GM12874 (cell line): ENCODE results near the gene RPS19BP1.

Experiments
- TF ChIP-seq, protein P1 (sequence below): IDR thresholded peaks from 2 replicates; pipeline ENCODE4 v1.5.1; 2011; ENCODE audit warnings: low read depth, mild to moderate bottlenecking, control low read depth, low read length, moderate library complexity; ENCODE audit not compliant: insufficient read depth

Gene RPS19BP1

GRCh38 chr22:39489094-39490068 is 43.2 kb downstream of the RPS19BP1 start:
- TF ChIP-seq, protein P1, sequence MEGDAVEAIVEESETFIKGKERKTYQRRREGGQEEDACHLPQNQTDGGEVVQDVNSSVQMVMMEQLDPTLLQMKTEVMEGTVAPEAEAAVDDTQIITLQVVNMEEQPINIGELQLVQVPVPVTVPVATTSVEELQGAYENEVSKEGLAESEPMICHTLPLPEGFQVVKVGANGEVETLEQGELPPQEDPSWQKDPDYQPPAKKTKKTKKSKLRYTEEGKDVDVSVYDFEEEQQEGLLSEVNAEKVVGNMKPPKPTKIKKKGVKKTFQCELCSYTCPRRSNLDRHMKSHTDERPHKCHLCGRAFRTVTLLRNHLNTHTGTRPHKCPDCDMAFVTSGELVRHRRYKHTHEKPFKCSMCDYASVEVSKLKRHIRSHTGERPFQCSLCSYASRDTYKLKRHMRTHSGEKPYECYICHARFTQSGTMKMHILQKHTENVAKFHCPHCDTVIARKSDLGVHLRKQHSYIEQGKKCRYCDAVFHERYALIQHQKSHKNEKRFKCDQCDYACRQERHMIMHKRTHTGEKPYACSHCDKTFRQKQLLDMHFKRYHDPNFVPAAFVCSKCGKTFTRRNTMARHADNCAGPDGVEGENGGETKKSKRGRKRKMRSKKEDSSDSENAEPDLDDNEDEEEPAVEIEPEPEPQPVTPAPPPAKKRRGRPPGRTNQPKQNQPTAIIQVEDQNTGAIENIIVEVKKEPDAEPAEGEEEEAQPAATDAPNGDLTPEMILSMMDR: no peak

- TF ChIP-seq, protein P1: no peak
These were observed 43.9 kb downstream of the RPS19BP1 start for GRCh38 chr22:39488563-39489083.

GRCh38 chr22:39487826-39488520 is 44.6 kb downstream of the RPS19BP1 start:
- TF ChIP-seq, protein P1: no peak

DNA sequence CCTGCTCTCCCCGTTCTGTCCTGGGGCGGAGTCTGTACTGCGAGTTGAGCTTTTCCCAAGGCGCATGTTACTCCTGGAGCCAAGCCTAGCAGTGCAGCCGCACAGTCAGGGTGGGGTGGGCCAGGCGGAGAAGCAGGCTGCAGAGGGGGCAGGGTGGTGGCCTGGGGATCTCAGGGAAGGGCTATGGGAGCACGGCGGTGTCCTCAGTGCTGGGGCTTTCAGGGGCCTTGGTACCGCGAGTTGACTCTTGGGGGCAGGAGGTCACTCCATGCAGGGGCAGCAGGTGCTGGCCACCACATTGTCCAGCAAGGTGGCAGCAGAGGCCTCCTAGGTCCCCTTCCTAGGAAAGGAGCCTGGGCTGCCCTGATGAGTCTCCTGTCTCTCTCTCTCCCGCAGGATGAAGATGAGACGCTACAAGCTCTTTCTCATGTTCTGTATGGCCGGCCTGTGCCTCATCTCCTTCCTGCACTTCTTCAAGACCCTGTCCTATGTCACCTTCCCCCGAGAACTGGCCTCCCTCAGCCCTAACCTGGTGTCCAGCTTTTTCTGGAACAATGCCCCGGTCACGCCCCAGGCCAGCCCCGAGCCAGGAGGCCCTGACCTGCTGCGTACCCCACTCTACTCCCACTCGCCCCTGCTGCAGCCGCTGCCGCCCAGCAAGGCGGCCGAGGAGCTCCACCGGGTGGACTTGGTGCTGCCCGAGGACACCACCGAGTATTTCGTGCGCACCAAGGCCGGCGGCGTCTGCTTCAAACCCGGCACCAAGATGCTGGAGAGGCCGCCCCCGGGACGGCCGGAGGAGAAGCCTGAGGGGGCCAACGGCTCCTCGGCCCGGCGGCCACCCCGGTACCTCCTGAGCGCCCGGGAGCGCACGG is 45.4 kb downstream of the RPS19BP1 start:
- TF ChIP-seq, protein P1: no peak

DNA sequence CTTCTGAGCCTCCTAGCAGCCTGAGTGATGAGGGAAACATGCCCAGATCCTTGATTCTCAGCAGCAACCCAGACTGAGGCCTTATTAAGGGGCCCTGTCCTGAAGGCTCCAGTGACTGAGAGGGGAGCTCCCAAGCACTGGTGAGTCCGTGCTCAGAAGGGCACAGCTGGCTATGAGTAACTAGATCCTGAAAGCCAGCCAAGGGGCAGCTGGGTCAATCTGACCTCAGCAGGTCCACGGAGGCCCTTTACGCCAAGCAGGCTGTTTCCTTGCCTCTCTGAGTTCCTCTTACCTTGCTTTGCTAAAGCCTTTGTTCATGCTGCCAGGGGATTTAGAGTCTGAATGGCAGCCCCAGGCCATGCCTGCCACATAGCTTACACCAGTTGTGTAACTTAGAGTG is 49.8 kb downstream of the RPS19BP1 start:
- TF ChIP-seq, protein P1: no peak

DNA sequence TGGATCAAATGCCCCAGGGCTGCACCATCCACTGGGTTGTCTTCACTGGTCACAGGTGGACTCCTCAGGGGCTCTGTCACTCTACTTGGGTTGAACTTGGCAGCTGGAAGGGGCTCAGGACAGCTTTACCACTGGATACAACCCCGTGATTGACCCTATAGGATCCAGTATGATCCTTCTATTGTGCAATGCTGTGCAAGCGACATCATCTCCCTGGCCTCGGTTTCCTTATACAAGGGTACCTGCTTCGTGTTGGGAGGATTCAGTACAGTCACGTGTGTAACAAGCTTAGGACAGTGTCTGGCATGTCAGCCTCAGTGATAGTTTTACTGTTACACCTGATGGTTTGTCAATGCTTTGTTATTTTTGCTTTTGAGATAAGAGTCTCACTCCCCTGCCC is 51.0 kb downstream of the RPS19BP1 start:
- TF ChIP-seq, protein P1: no peak

DNA sequence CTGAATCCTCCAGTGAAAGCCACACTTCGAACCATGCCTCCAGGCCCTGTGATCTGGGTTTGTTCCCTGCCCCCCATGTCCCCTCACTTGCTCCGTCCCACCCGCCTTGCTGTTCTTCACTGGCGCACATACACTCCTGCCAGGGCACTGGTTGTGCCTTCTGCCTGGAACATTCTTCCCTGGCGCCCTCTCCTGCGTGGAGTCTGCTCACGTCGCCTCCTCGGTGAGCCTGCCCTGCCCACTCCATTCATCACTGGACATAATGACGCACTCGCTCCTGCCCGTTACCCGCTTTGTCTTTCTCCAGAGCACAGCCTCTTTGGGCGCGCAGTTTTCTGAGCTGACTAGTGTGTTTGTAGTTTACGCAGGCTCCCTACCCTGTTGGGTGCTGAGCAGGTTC is 51.5 kb downstream of the RPS19BP1 start:
- TF ChIP-seq, protein P1: no peak
